ENCODE data around the gene PCAT6. TPM values are rescaled to one million over a fixed set of nuclear protein-coding genes. Genes with fewer than 3 reads are reported as not detected.

Gene PCAT6
- total RNA-seq, 1 donor from 2014 or later, result 7.7 TPM

GRCh38 chr1:202858789-202859414 lies 48.1 kb downstream of the PCAT6 start:
- H3K4me3 Mint-ChIP-seq (ENCODE audit: unreplicated experiment), result no peak overlapping the region
- TF ChIP-seq CTCF (IDR thresholded peaks at IDR 0.05; ENCODE audit: partially characterized antibody, unreplicated experiment), result no peak
- no peak overlapping the region for H3K27ac Mint-ChIP-seq (ENCODE audit: unreplicated experiment)

DNA sequence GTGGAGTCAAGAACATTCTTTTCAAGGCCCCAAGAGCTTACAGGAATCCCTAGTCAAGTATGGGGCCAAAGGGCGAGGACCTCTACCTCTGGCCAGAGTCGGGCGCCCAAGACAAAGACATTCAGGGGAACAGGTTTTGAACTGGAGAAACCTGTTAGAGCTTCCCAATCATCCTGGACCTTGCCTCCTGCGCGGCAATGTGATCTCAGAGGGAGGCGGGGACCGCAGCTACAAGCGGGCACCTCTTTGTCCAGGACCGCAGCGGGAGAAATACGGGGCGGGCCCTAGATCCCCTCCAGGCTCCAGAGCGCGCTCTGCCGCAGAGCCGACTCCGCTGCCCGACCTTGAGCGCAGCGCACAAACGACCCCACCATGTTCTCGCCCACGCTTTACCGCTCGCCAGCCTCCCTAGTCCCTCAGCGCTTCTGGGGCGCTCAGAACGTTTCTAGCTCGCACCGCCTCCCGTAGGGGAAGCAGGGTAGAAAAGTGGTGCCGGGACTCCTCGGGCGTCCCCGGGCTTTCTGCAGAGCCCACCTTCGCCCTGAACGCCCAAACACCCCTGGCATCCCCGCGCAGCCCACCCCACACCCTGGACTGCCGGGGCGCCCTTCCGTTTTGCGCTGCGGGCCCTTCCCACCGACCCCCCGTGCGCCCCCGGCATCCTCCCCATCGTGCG lies 50.1 kb downstream of the PCAT6 start:
- H3K4me3 Mint-ChIP-seq (ENCODE audit: unreplicated experiment), result peak overlapping the region; percentile 86
- DNase-seq, result peak; percentile 72
- H3K9me3 Mint-ChIP-seq (ENCODE audit: unreplicated experiment), result peaks cover 10% of the 10 kb centered on the region
- H3K4me1 Mint-ChIP-seq (ENCODE audit: low read depth, unreplicated experiment), result no peaks in the 10 kb centered on the region
- TF ChIP-seq CTCF (IDR thresholded peaks at IDR 0.05; ENCODE audit: partially characterized antibody, unreplicated experiment), result no peak
- H3K27me3 Mint-ChIP-seq (ENCODE audit: unreplicated experiment), result peaks cover 6% of the 10 kb centered on the region
- H3K27ac Mint-ChIP-seq (ENCODE audit: unreplicated experiment), result peak overlapping the region; percentile 82
- no peaks in the 10 kb centered on the region for H3K36me3 Mint-ChIP-seq (ENCODE audit: unreplicated experiment)

More at GRCh38 chr1:202858789-202859414, 48.1 kb downstream of the PCAT6 start:
- Mint-ChIP-seq H3K36me3 (ENCODE audit: unreplicated experiment) (no peaks in the 10 kb centered on the region), H3K27me3 (ENCODE audit: unreplicated experiment) (peaks cover 6% of the 10 kb centered on the region), H3K9me3 (ENCODE audit: unreplicated experiment) (peaks cover 8% of the 10 kb centered on the region), H3K4me1 (ENCODE audit: low read depth, unreplicated experiment) (peaks cover 2% of the 10 kb centered on the region)
- no peak for DNase-seq

Other genes starting within 250 kb of the PCAT6 start
- gene SYT2, start 100.5 kb upstream of the PCAT6 start, total RNA-seq (ENCODE audit: unreplicated experiment), result 2.6 TPM
- 338 TPM for gene KDM5B, start 2.5 kb upstream of the PCAT6 start, total RNA-seq (ENCODE audit: unreplicated experiment)
- 16.4 TPM for gene RABIF, start 78.2 kb downstream of the PCAT6 start, total RNA-seq (ENCODE audit: unreplicated experiment)
- gene KLHL12, start 116.3 kb downstream of the PCAT6 start, total RNA-seq (ENCODE audit: unreplicated experiment), result 30.9 TPM
- 48.4 TPM for gene ADIPOR1, start 147.4 kb downstream of the PCAT6 start, total RNA-seq (ENCODE audit: unreplicated experiment)
- 89.1 TPM for gene CYB5R1, start 156.3 kb downstream of the PCAT6 start, total RNA-seq (ENCODE audit: unreplicated experiment)
- gene TMEM183A, start 196.4 kb downstream of the PCAT6 start, total RNA-seq (ENCODE audit: unreplicated experiment), result 61.5 TPM
- 74.7 TPM for gene PPFIA4, start 215.5 kb downstream of the PCAT6 start, total RNA-seq (ENCODE audit: unreplicated experiment)